ENCODE measurements around the gene CNTN1.

CNTN1 gene

DNA sequence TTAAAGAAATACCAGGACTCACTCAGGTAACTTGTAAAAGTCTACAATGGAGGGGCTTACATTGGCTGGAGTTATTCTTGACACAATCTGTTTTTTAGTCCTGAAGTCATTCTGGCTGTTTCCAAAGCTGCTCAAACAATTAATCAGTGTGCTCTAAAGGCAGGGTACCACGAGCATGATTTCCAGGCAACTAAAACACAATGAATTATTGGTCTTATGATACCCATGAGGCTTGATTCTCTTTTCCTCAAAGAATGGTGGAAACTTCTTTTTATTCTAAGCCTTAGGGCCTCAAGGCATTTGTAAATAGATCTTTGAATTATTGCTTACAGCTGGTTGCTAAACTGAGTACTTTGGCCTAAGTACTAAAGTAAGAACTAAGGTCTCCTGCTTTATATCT is 296.1 kb downstream of the CNTN1 start:
- no peak overlapping the region for H2BK15ac ChIP-seq (ENCODE audit: low read depth, poor library complexity, severe bottlenecking)
- no peak overlapping the region for H2BK12ac ChIP-seq (ENCODE audit: low read length in 2 of 2)
- H3K79me1 ChIP-seq (replicated peaks; ENCODE audit: low read length, poor library complexity, severe bottlenecking) = peaks cover 1% of the 10 kb centered on the region
- H2BK120ac ChIP-seq (ENCODE audit: low read depth, low read length) = no peak overlapping the region
- no peak overlapping the region for H3K4ac ChIP-seq (ENCODE audit: low read depth in 1 of 2, low read length in 2 of 2)
- no peak overlapping the region for H3K14ac ChIP-seq (ENCODE audit: low read length in 2 of 2)
- H4K91ac ChIP-seq (ENCODE audit: low read length) = no peak overlapping the region
- H4K8ac ChIP-seq (ENCODE audit: low read length) = no peak overlapping the region
- WGBS = 33% methylated on average over 1 of the region's 1 CpG
- H2AFZ ChIP-seq (ENCODE audit: low read depth, low read length) = no peak overlapping the region
- H3K18ac ChIP-seq (ENCODE audit: low read depth in 1 of 2, low read length in 2 of 2) = no peak overlapping the region
- DNase-seq = no peak
- no peaks in the 10 kb centered on the region for H3K27me3 ChIP-seq (ENCODE audit: control insufficient read depth in 1 of 2, insufficient read depth in 1 of 2, low read length in 2 of 2)
- H3K9ac ChIP-seq (ENCODE audit: low read length) = no peak overlapping the region
- H3K27ac ChIP-seq (ENCODE audit: low read length, poor library complexity, severe bottlenecking) = no peak overlapping the region
- H3K4me1 ChIP-seq (ENCODE audit: control insufficient read depth, insufficient read depth, low read depth, low read length) = no peaks in the 10 kb centered on the region
- H3K36me3 ChIP-seq (ENCODE audit: control insufficient read depth in 1 of 2, insufficient read depth in 2 of 2, low read depth in 1 of 2, low read length in 2 of 2) = no peaks in the 10 kb centered on the region
- no peak overlapping the region for H3K23ac ChIP-seq (ENCODE audit: low read length in 2 of 2)
- H3K9me3 ChIP-seq (ENCODE audit: control insufficient read depth, low read length) = peaks cover 21% of the 10 kb centered on the region
- H3K4me3 ChIP-seq (ENCODE audit: insufficient read depth in 1 of 2, low read depth in 1 of 2, low read length in 2 of 2) = no peak overlapping the region
- no peak overlapping the region for H3K4me2 ChIP-seq (ENCODE audit: low read length, poor library complexity, severe bottlenecking)
- H2BK5ac ChIP-seq (ENCODE audit: low read depth, low read length, poor library complexity, severe bottlenecking) = no peak overlapping the region
- no peak overlapping the region for H2AK5ac ChIP-seq (ENCODE audit: low read length, severe bottlenecking)

DNA sequence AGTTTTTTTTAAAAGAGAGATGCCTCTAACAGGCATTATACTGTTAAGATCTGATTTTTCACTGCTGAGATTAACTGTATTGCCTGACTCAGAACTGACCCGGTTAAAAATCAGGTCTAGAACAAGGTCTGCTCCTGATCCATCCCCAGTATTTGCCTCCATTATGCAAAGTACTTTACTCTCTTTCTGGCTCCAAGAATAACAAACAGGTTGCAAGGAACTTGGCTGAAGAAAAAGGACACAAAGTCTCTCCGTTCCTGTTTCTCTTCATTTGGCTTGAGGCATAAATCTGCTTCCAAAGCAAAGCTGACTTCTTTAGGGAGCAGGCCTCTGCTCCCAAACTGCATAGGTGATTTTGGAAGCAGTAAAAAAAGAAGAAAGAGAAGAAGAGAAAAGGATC is 296.6 kb downstream of the CNTN1 start:
- no peak overlapping the region for H2BK15ac ChIP-seq (ENCODE audit: low read depth, poor library complexity, severe bottlenecking)
- H3K23ac ChIP-seq (ENCODE audit: low read length in 2 of 2) = no peak overlapping the region
- H3K4ac ChIP-seq (ENCODE audit: low read depth in 1 of 2, low read length in 2 of 2) = no peak overlapping the region
- no peak overlapping the region for H3K18ac ChIP-seq (ENCODE audit: low read depth in 1 of 2, low read length in 2 of 2)
- H2BK12ac ChIP-seq (ENCODE audit: low read length in 2 of 2) = no peak overlapping the region
- H3K9ac ChIP-seq (ENCODE audit: low read length) = no peak overlapping the region
- H3K9me3 ChIP-seq (ENCODE audit: control insufficient read depth, low read length) = peaks cover 21% of the 10 kb centered on the region
- H2AK5ac ChIP-seq (ENCODE audit: low read length, severe bottlenecking) = no peak overlapping the region
- DNase-seq = no peak
- no peak overlapping the region for H2BK5ac ChIP-seq (ENCODE audit: low read depth, low read length, poor library complexity, severe bottlenecking)
- H4K91ac ChIP-seq (ENCODE audit: low read length) = no peak overlapping the region
- H2BK120ac ChIP-seq (ENCODE audit: low read depth, low read length) = no peak overlapping the region
- H3K27ac ChIP-seq (ENCODE audit: low read length, poor library complexity, severe bottlenecking) = no peak overlapping the region
- peaks cover 1% of the 10 kb centered on the region for H3K79me1 ChIP-seq (replicated peaks; ENCODE audit: low read length, poor library complexity, severe bottlenecking)
- no peaks in the 10 kb centered on the region for H3K27me3 ChIP-seq (ENCODE audit: control insufficient read depth in 1 of 2, insufficient read depth in 1 of 2, low read length in 2 of 2)
- H3K14ac ChIP-seq (ENCODE audit: low read length in 2 of 2) = no peak overlapping the region
- H2AFZ ChIP-seq (ENCODE audit: low read depth, low read length) = no peak overlapping the region
- no peaks in the 10 kb centered on the region for H3K4me1 ChIP-seq (ENCODE audit: control insufficient read depth, insufficient read depth, low read depth, low read length)
- H3K4me3 ChIP-seq (ENCODE audit: insufficient read depth in 1 of 2, low read depth in 1 of 2, low read length in 2 of 2) = no peak overlapping the region
- H3K36me3 ChIP-seq (ENCODE audit: control insufficient read depth in 1 of 2, insufficient read depth in 2 of 2, low read depth in 1 of 2, low read length in 2 of 2) = no peaks in the 10 kb centered on the region
- no peak overlapping the region for H4K8ac ChIP-seq (ENCODE audit: low read length)
- H3K4me2 ChIP-seq (ENCODE audit: low read length, poor library complexity, severe bottlenecking) = no peak overlapping the region
- WGBS = 68% methylated on average over 2 of the region's 2 CpGs

DNA sequence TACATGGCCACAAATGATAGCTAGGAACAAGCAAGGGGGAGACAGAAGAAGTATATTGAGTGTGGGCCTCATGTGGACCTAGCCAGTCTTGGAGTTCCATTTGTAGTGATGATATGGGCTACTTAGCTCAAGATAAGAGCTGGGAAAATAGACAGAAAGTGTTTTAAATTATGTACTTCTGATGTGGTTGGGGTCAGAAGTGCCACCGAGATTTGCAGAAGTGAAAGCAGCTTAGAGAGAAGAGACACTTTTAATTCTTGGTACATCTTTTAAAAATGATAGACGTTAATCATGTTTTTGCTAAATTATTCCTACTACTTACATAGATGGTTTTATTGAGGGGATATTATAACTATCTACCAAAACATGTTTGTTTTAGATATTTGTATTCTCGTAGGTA is 297.5 kb downstream of the CNTN1 start:
- Histone ChIP-seq H2BK5ac (ENCODE audit: low read depth, low read length, poor library complexity, severe bottlenecking) (no peak overlapping the region), H2AK5ac (ENCODE audit: low read length, severe bottlenecking) (no peak overlapping the region), H3K9me3 (ENCODE audit: control insufficient read depth, low read length) (peaks cover 16% of the 10 kb centered on the region), H2BK120ac (ENCODE audit: low read depth, low read length) (no peak overlapping the region), H2BK12ac (ENCODE audit: low read length in 2 of 2) (no peak overlapping the region), H2AFZ (ENCODE audit: low read depth, low read length) (no peak overlapping the region), H3K23ac (ENCODE audit: low read length in 2 of 2) (no peak overlapping the region), H3K4ac (ENCODE audit: low read depth in 1 of 2, low read length in 2 of 2) (no peak overlapping the region), H3K14ac (ENCODE audit: low read length in 2 of 2) (no peak overlapping the region), H3K27ac (ENCODE audit: low read length, poor library complexity, severe bottlenecking) (no peak overlapping the region), H4K8ac (ENCODE audit: low read length) (no peak overlapping the region), H3K18ac (ENCODE audit: low read depth in 1 of 2, low read length in 2 of 2) (no peak overlapping the region), H4K91ac (ENCODE audit: low read length) (no peak overlapping the region), H2BK15ac (ENCODE audit: low read depth, poor library complexity, severe bottlenecking) (no peak overlapping the region), H3K4me3 (ENCODE audit: insufficient read depth in 1 of 2, low read depth in 1 of 2, low read length in 2 of 2) (no peak overlapping the region), H3K9ac (ENCODE audit: low read length) (no peak overlapping the region), H3K4me2 (ENCODE audit: low read length, poor library complexity, severe bottlenecking) (no peak overlapping the region), H3K79me1 (replicated peaks; ENCODE audit: low read length, poor library complexity, severe bottlenecking) (peaks cover 1% of the 10 kb centered on the region), H3K27me3 (ENCODE audit: control insufficient read depth in 1 of 2, insufficient read depth in 1 of 2, low read length in 2 of 2) (no peaks in the 10 kb centered on the region), H3K4me1 (ENCODE audit: control insufficient read depth, insufficient read depth, low read depth, low read length) (no peaks in the 10 kb centered on the region), H3K36me3 (ENCODE audit: control insufficient read depth in 1 of 2, insufficient read depth in 2 of 2, low read depth in 1 of 2, low read length in 2 of 2) (no peaks in the 10 kb centered on the region)
- no peak for DNase-seq
- no CpG with 5 or more reads among the region's 3 CpGs for WGBS

DNA sequence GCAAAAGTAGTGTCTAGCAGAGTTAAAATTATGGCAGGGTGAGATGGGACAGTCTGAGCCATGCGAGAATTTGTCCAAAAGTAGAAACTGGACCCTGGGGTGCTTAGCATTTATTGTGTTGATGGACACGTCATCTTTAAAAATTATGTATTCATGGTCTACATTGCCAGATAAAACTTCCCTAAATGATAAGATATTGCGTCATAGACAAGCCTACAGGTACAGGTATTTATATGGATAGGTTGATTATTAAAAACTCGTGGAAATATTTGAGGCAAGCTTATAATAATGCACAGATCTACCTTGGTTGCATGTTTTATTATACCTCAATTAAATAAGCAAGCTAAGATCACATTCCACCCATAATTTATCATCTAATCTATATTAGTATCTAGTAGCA is 299.9 kb downstream of the CNTN1 start:
- no peak overlapping the region for H2AFZ ChIP-seq (ENCODE audit: low read depth, low read length)
- no peaks in the 10 kb centered on the region for H3K36me3 ChIP-seq (ENCODE audit: control insufficient read depth in 1 of 2, insufficient read depth in 2 of 2, low read depth in 1 of 2, low read length in 2 of 2)
- H4K91ac ChIP-seq (ENCODE audit: low read length) = no peak overlapping the region
- no peak overlapping the region for H2BK120ac ChIP-seq (ENCODE audit: low read depth, low read length)
- H3K4me3 ChIP-seq (ENCODE audit: insufficient read depth in 1 of 2, low read depth in 1 of 2, low read length in 2 of 2) = no peak overlapping the region
- WGBS = 100% methylated on average over 1 of the region's 4 CpGs
- no peak overlapping the region for H3K4ac ChIP-seq (ENCODE audit: low read depth in 1 of 2, low read length in 2 of 2)
- H3K27ac ChIP-seq (ENCODE audit: low read length, poor library complexity, severe bottlenecking) = no peak overlapping the region
- no peak overlapping the region for H3K9ac ChIP-seq (ENCODE audit: low read length)
- H3K27me3 ChIP-seq (ENCODE audit: control insufficient read depth in 1 of 2, insufficient read depth in 1 of 2, low read length in 2 of 2) = no peaks in the 10 kb centered on the region
- no peak overlapping the region for H2AK5ac ChIP-seq (ENCODE audit: low read length, severe bottlenecking)
- no peak overlapping the region for H2BK15ac ChIP-seq (ENCODE audit: low read depth, poor library complexity, severe bottlenecking)
- H3K14ac ChIP-seq (ENCODE audit: low read length in 2 of 2) = no peak overlapping the region
- DNase-seq = no peak
- H3K79me1 ChIP-seq (replicated peaks; ENCODE audit: low read length, poor library complexity, severe bottlenecking) = peaks cover 1% of the 10 kb centered on the region
- no peak overlapping the region for H3K4me2 ChIP-seq (ENCODE audit: low read length, poor library complexity, severe bottlenecking)
- H3K18ac ChIP-seq (ENCODE audit: low read depth in 1 of 2, low read length in 2 of 2) = no peak overlapping the region
- H3K4me1 ChIP-seq (ENCODE audit: control insufficient read depth, insufficient read depth, low read depth, low read length) = no peaks in the 10 kb centered on the region
- no peak overlapping the region for H2BK12ac ChIP-seq (ENCODE audit: low read length in 2 of 2)
- H4K8ac ChIP-seq (ENCODE audit: low read length) = no peak overlapping the region
- no peak overlapping the region for H3K23ac ChIP-seq (ENCODE audit: low read length in 2 of 2)
- peaks cover 2% of the 10 kb centered on the region for H3K9me3 ChIP-seq (ENCODE audit: control insufficient read depth, low read length)
- no peak overlapping the region for H2BK5ac ChIP-seq (ENCODE audit: low read depth, low read length, poor library complexity, severe bottlenecking)

Data from mesenchymal stem cell (in vitro differentiated cells and primary cell).